Measurements from ENCODE around the gene CCDC187.

The CCDC187 gene

DNA sequence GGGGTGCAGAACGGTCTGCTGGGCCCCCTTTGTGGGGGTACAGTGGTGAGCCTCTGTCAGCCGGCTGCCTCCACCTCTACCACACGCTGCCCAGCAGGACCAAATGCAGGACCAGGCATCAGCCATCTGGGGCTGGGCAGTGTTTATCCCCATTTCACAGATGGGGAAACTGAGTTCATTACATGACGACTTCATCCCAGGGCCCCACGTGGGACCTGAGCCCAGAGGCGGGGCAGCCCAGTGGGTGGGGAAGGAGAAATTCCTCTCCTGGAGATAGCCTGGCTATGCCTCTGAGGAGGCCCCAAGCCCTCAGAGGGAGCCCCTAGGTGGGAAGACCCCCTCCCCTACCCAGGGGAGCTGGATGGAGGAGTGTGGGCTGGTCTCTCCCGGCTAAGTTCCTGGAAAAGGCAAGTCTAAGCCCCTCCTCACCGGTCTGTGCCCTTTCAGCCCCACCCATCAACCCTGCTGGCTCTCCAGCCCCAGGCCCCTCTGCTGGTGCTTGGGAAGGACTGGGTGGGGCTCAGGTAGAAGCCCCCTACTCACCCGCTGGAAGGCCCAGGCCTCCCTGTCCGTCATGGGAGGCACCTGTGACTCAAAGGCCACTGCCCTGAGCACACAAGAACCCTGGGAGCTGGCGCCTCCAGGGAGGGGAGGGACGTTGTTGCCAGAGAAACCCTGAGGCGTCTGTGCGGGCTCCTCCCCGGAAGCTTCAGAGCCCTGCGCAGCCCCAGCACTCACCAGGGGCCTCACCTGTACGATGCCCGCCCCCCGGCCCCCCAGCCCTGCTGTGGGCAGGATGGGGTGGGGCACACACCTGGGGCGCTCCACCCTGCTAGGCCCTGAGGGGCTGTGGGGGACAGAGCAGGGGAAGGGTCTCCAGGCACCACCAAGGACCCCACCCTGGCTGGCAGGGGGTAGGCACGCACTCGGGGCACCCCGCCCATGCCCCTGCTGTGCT is 7.4 kb upstream of the CCDC187 start:
- no peak for DNase-seq

DNA sequence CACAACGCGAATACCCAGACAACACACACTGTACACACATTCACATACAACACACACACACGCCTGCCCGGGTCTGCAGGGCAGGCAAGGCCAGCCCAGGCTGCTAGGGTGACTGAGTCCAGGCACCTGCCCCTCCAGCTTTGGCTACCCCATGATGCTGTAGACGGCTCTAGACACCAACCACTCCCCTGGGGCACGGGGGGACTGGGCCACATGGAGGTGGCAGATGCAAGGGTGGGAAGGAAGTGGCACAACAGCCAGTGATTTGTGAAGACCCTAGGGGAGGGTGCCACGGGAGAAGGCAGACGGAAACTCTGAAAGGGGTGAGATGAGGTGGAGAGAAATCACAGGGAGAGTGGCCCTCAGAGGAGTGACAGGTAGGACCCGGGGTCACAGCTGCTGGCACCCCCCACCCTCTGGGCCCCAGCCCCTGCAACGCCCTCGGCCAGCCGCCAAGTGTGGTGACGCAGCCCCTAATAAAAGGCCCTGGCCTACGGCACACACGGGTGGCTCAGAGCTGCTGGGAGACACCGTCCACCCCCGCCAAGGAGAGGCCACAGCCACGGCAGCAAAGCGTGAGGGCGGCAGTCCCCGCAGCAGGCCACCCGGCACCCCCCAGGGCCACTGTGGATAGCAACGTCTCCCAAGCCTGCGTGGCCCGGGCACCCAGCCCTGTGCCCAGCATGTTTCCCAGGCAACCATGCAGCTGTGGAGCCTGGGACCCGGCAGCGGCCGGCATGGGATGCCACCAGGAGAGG is 6.6 kb upstream of the CCDC187 start:
- no peak for DNase-seq

GRCh38 chr9:136309806-136310220 is 5.9 kb upstream of the CCDC187 start:
- no peak for DNase-seq

- DNase-seq, result no peak
Measured at GRCh38 chr9:136309101-136309801, 5.4 kb upstream of the CCDC187 start.

DNA sequence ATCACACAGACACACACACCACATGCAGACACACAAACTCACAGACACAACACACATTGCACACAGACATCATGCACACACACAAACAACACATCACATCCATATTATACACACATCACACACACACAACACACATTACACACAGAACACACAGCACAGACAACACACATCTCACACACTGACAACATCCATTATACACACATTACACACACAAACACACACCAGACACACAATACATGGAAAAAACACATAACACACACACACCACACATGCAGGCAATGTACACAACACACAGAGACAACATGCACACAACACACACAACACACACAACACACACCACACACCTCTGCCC is 4.8 kb upstream of the CCDC187 start:
- DNase-seq, result no peak

- no peak for DNase-seq
Measured at GRCh38 chr9:136308006-136308701, 4.3 kb upstream of the CCDC187 start.

GRCh38 chr9:136307215-136307750 is 3.4 kb upstream of the CCDC187 start:
- DNase-seq, result no peak

DNA sequence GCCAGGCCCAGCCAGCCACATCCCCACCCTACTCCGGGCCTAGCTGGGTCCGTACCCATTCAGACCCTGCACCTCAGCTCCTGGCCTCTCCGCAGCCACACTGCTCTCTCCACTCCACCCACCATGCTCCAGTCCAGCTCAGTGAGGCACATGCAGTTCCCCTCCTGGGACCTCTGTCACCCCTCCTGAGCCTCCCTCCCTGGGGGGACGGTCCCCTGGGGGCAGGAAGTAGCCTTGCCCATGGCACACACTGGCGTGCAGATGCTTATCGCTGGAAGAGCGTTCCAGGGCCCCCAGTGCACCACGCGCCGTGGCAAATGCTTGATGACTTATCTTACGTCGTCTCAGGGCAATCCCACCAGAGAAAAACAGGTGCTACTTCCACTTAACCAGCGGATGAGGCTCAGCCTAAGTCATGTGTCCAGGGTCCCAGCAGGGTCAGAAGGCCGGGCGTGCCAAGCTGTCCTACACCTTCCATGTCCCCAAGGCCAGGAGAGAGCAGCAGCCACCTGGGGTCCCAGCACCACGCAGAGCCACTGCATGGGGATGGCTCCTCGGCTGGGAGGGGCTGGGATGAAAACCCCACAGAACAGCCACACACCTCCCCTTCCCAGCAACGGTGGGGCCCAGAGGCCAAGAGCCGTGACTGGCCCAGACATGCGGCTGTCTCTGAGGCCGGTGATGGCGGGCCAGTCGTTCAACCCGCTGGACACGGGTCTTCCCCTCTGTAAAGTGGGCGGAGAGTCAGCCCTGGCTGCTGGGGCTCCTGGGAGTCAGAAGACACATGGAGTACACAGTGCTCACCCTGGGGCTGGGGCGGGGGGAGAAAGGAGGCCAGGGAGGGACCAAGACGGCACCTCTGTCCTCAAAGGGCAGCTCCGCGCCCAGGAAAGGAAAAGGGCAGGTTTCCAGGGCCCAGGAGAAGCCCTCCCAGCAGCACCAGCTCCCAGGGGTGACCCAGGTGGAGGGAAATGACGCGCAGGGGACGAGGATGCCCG is 2.6 kb upstream of the CCDC187 start:
- DNase-seq, result no peak

GRCh38 chr9:136305804-136306203 is 1.9 kb upstream of the CCDC187 start:
- no peak for DNase-seq

DNA sequence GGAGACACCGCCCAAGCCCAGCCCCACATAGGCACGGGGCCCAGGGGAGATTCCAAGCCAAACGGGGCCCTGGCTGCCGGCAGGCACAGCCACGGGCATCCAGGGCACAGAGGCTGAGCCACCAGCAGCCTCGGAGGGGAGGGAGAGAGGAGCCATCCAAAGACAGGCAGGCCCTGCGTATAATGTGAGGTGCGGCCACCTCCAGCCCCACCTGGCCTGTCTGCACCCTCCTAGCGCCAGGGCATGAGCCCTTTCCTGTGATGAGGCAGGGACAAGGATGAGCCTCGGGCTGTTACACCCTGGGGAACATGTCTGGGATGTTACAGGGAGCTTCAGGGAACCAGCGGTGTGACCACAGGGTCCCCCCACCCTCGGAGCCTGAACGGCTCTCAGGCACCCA is 1.1 kb upstream of the CCDC187 start:
- no peak for DNase-seq

DNA sequence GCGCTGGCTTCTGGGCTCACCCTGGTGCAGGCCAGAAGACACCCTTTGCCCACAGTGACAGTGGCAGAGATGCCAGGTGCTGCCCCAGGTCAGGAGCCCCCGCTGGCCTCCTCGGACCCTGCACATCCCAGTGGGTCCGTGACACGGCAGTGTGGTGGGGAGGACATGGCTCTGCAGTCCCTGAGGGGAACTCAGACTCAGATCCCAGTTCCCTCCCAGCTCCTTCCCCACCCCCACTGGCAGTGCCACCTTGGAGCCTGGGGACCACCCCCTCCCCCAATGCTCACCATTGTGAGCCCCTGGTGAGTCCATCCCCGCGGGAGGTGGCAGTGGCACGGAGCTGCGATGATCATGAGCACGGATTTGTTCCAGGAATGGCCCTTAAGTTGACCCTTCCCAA is 562 bp upstream of the CCDC187 start:
- no peak for DNase-seq

DNA sequence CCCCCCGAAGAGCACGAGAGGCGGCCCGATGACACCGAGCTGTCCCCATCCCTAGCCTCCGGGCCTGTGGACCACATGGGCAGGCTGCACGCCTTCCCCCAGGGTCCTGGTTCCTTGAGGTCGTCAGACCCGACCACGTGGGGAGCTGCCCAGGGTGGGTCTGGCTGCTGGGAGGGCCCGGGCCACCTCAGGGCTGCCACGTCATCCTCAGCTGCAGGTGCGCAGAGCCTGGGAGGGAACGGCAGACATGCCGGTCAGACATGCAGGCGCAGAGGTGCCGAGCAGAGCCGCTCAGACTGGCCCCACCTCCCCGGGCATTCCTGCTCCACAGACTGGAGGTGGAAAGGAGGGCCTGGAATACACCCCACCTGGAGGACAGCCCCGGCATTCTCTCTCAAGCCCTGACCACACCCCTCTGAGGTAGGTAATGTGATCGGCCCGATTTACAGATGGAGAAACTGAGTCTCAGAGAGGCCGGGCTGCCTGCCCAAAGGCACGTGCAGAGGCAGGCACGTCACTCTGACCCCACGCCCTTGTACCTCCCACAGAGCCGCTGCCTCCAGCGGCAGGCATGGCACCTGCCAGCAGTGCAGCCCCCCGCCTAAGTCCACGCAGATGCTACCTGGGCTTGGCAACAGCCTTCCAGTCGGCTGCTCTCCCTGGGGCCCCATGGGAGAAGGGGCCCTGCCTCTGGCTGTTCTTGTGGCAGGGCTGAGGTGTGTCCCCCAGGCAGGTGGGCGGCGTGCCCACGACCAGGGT is 649 bp downstream of the CCDC187 start:
- DNase-seq, result no peak

DNA sequence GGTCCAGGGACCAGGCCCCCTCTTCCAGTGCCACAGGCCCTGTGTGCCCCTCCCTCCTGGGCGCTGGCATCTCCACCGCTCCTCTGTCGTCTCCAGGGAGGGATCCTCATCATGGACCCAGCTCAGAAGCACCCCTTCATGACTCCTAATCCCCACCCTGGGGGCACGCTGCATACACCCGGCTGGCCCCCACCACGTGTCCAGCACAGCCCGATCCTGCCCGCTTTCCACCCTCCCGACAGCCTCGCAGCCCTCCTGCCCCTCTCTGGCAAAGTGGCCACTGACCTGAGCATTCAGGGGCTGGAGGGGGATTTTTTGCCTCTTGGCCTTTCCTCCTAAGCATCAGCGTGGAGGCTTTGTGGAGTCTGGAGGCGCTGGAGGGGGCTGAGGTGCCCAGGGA is 1.4 kb downstream of the CCDC187 start:
- no peak for DNase-seq

GRCh38 chr9:136300866-136301265 is 3.0 kb downstream of the CCDC187 start:
- DNase-seq, result no peak

DNA sequence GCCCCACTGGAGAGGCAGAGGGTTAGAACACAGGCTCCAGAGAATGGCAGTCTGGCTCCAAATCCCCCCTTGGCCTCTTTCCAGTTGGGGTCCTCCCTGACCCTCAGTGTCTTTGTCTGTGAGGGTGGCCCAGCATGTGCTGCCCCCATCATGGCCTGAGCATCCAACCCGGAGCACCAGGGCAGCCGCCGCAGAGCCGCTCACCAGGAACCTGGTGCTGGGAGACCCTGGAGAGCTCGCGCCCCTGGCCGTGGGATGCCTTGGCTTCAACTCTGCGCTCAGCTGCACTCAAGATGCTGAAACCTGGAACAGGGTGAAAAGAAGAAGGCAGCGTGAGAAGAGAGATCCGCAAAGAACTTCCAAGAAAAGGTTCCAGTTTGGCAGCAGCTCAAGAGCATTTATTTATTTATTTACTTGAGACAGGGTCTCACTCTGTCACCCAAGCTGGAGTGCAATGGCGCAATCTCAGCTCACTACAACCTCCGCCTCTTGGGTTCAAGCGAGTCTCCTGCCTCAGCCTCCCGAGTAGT is 3.8 kb downstream of the CCDC187 start:
- DNase-seq, result no peak

GRCh38 chr9:136299541-136299940 is 4.4 kb downstream of the CCDC187 start:
- no peak for DNase-seq

- DNase-seq, result no peak
Measured at GRCh38 chr9:136299116-136299515, 4.8 kb downstream of the CCDC187 start.

DNA sequence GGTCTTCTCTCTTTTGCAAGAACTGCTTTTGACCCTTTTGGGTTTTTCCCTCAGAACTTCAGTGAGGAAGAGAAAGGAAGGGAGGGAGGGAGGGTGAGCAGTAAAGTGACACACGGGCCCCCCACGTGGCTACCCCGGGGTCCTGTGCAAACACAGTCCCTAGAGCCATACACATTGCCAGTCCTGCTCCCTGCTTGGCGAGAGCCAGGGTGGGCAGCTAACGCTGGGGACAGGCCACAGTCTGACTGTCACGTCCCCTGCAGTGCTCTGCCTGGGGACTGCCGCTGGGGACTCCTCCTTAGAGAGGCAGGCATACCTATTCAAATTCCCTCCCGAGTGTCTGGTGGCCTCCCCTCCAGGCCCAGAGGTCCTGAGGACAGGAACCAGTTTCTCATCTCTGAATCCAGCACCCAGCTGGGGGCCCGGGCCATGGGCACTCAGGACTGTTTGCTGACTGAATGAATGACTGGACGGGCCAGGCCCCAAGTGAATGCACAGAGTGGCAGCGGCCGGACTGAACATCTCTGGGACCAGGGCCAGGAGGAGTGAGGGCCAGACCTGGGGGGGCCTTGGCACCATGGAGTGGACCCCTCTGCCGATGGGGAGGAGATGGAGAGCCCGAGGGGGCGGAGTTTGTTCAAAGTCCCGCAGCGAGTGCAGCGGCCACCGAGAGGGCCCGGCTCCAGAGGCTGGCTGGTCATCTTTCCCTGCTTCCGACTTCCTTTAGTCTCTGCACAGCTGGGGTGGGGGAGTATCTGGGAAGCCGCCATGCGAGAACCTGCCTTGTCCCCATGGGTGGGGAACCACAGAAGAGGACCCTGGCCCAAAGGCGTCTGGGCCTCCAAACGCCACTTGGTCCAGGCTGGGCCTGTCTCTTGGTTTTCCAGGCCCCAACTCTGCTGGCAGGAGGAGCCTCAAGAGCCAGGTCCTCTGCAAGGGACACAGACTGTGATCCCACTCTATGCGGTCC is 5.8 kb downstream of the CCDC187 start:
- DNase-seq, result no peak

Measured in stimulated activated CD4-positive, alpha-beta T cell treated with anti-CD3 and anti-CD28 coated beads, Interleukin-4, amount 100 ng/mL, for 24 hours (primary cell).